Stimulated activated CD4-positive, alpha-beta T cell treated with anti-CD3 and anti-CD28 coated beads, Interleukin-12 subunit alpha, Interleukin-12 subunit beta, amount 100 ng/mL, for 4 hours (primary cell): ENCODE measurements around the gene TMEM190.

ENCODE experiments used
- DNase-seq: peaks from one replicate; pipeline ENCODE4 v3.0.0-alpha.2; 2020

TMEM190 gene

GRCh38 chr19:55372316-55373081, 4.1 kb upstream of the TMEM190 start:
- DNase-seq: no peak

- no peak for DNase-seq
Measured at GRCh38 chr19:55373306-55373992, 3.2 kb upstream of the TMEM190 start.

GRCh38 chr19:55373993-55374757, 2.5 kb upstream of the TMEM190 start:
- DNase-seq: no peak

GRCh38 chr19:55377356-55378131, 918 bp downstream of the TMEM190 start:
- DNase-seq: no peak

GRCh38 chr19:55379174-55379573, 2.5 kb downstream of the TMEM190 start:
- no peak for DNase-seq

GRCh38 chr19:55382013-55382412, 5.4 kb downstream of the TMEM190 start:
- no peak for DNase-seq

- DNase-seq: no peak
Measured at GRCh38 chr19:55382522-55383054, 6.0 kb downstream of the TMEM190 start.

- DNase-seq: peak; percentile 51
Measured at GRCh38 chr19:55383279-55384130, 6.9 kb downstream of the TMEM190 start.

- peak; percentile 51 for DNase-seq
Measured at GRCh38 chr19:55384131-55384919, 7.7 kb downstream of the TMEM190 start, which contains the start of gene TMEM238. TMEM238 (minus strand) TSS chr19:55384292; CDS start chr19:55384259, 33 bp downstream.

GRCh38 chr19:55384920-55385723, 8.5 kb downstream of the TMEM190 start:
- DNase-seq: peak; percentile 95

GRCh38 chr19:55385724-55386492, 9.3 kb downstream of the TMEM190 start, which contains the start of gene RPL28:
RPL28 (plus strand) TSS chr19:55385932; CDS start chr19:55386358, 426 bp downstream.
- DNase-seq: peak; percentile 97

- DNase-seq: no peak
Measured at GRCh38 chr19:55386493-55386971, 9.9 kb downstream of the TMEM190 start.

GRCh38 chr19:55387736-55388497, 11.3 kb downstream of the TMEM190 start:
- DNase-seq: no peak

GRCh38 chr19:55389386-55390317, 13.0 kb downstream of the TMEM190 start:
- DNase-seq: no peak

- DNase-seq: no peak
Measured at GRCh38 chr19:55390461-55390880, 13.8 kb downstream of the TMEM190 start.

GRCh38 chr19:55391191-55391670, 14.6 kb downstream of the TMEM190 start:
- no peak for DNase-seq
